T-helper 9 cell (primary cell): ENCODE measurements around the gene DDX53.

Experiments
- DNase-seq: peaks from one replicate; pipeline ENCODE4 v3.0.0-alpha.2; 2020

The DDX53 gene

GRCh38 chrX:23052324-23052723, 52.6 kb downstream of the DDX53 start:
- no peak for DNase-seq
